GM18951 (cell line): ENCODE results near the gene VIPAS39.

Source experiments
- POLR2A ChIP-seq: IDR thresholded peaks from 4 replicates; pipeline ENCODE4 v1.6.1; 2011; ENCODE audit warnings: mild to moderate bottlenecking; ENCODE audit not compliant: insufficient read length, insufficient read depth; ENCODE audit errors: extremely low read depth
- in situ Hi-C: fragments of 300-500 bp; cut with MboI; formaldehyde crosslinking; loops from one replicate; pipeline ENCODE4 v1.12.0; 2022; ENCODE audit warnings: low sequenced_read_pairs, mixed read lengths, inconsistent platforms; ENCODE audit not compliant: unreplicated experiment

The VIPAS39 gene

DNA sequence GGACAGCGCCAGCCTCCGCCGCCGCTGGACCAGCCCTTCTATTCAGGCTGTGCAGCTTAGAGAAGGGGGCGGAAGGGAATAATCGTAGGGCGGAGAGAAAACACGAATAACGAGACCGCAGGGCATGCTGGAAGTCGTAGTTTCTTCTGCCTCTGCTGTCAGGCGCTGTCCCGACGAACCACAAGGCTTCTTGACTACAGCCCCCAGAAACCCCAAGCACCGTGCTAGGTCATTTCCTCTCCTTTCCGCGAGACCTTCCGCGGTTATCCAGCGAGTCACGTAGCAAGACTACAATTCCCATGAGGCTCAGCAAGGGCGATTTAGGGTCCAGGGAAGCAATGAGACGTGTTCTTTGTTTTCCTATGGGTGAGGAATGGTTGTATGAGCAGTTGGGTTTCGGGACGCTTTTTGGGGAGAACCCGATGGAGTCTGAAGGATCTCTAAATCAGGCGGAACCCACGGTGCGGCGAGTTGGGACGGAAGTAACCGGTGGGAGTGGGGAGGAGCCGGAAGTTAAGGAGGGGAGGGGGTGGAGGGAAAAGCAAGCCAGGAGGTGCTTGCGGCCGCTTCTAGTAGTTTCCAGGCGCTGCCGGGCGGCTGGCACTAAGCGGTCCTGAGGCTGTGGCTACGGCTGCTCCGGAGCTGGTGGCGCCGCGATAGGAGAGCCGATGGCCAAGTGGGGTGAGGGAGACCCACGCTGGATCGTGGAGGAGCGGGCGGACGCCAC, at the start of gene VIPAS39, which contains the start of gene AHSA1:
VIPAS39 (minus strand) TSS at position 80 of the 727 bp plus-strand sequence. CDS start 3,499 bp downstream, outside the sequence.
AHSA1 (plus strand) TSS at position 572 of the 727 bp plus-strand sequence; CDS start at position 669, 97 bp downstream.
- TF ChIP-seq POLR2A = peak; percentile 90
- in situ Hi-C loops = no loop called here

DNA sequence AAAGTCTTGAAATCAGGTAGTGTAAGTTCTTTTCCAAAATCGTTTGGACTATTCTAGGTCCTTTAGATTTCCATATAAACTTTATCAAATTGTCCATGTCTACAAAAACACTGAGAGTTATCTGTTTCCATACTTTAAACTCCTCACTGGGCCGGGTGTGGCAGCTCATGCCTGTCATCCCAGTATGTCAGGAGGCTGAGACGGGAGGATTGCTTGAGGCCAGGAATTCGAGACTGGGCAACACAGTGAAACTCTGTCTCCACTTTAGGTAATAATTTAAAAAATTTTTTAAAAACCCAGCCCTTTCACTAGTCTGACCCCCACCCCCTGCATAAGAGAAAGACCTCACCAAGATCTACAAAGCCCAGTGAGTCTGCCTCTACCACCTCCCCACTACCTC, 47.6 kb upstream of the VIPAS39 start:
- TF ChIP-seq POLR2A = no peak
- in situ Hi-C loops = no loop called here

DNA sequence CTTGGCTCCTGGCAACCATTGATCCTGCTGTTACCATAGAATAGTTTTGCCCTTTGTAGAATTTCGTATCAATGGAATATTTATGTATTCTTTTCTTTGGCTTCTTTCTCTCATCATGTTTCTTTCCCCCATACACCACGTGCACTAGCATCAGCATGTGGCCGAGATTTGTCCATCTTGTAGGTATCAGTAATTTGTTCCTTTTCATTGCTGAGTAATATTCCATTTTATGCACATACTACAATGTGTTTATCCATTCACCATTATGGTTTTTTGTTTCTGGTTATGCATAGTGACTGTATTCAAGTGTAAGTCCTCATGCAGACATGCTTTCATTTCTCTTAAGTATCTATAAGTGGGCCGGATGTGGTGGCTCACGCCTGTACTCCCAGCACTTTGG, 45.7 kb upstream of the VIPAS39 start:
- in situ Hi-C loops = no loop called here
- no peak for TF ChIP-seq POLR2A

DNA sequence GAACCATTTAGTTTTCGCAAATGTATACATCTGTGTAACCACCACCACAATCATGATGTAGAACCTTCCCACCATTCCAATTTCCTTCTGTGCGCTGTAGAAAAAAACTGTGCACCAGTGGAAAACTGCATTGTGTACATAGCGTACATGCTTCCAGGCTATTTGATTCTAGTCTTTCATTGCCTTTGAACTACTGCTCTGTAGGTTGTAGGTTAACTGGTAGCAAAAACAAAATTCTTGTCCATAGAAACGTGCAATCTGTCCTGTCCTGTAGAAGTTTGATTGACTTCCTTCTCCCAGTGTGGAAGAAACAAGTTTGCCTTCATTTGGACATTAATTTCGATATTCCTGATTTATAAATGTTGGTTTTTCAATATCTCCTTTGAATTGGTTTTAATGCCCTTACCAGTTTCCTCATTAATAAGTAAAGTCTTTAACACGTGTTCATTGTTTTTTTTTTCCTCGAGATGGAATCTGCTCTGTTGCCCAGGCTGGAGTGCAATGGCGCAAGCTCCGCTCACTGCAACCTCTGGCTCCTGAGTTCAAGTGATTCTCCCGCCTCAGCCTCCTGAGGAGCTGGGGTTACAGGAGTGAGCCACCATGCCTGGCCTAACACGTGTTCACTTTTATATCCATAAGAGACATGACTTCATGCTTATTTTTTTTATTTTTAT, 44.8 kb upstream of the VIPAS39 start:
- in situ Hi-C loops = no loop called here
- TF ChIP-seq POLR2A = no peak

DNA sequence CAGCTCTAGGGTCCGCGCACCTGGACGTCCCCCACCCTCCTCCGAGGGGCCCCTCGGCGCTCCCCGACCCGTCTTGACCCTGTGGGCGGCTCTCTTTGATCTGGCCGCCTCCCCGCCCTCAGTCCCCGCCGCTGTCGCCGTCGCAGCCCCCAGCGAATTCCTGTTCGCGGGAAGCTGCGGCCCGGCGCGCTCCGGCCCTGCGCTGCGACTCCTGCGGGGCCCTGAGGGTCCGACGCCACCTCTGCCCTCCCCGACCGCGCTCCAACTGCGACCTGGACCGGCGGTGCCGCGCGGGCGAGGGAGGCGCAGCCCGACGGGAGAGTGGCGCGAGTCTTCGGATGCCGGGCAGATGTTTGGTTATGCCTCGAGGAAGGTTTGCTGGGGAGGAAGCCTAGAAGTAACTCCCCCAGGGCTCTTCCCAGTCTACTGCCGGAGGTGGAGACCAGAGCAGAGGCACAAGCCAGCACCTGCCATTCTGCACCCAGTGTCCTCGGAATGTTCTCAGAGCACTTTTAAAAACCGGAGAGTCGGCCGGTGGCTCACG, 41.7 kb upstream of the VIPAS39 start:
- in situ Hi-C loops = no loop called here
- TF ChIP-seq POLR2A = no peak

DNA sequence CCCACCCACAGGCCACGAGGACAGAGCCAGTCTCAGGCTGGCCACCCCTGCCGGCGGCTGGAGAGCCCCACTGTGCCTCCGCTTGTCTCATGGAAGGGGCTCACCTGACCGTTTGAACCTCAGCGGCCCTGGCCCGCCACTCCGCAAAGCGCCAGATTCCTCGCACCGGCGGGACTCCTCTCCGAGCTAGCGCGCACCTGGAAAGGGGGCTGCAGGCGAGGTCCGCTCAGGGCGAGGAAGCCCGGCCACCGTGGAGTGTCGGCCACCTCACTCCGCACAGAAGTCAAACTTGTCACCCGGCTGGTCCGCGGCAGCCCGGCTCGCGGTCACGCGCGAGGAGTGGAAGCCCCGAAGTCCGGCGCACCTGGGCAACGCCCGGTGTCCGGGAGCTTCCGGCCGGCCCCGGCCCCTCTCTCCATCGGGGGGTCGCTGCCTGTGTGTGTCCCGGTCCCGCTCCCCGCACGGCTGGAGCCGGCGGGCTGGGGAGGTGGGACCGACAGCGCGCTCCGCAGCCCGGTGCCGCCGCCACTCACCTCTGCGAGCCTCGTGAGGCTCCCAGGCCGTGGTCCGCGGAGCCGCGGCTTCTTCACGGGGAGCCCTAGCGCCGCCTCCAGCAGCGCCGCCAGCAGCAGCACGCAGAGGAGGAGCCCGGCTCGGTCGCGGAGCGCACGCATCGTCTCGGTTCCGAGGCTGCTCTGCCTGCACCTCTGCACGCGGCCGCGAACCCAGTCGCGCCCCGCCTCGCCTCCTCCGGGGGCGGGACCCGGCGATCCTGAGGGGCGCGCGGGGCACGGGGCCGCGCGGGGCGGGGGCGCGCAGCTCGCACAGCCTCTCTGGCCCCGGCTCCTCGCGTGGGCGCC, 40.9 kb upstream of the VIPAS39 start, which contains the start of gene ISM2:
ISM2 (minus strand) TSS at position 697 of the 860 bp plus-strand sequence; CDS start at position 674, 23 bp downstream.
- in situ Hi-C loops = no loop called here
- TF ChIP-seq POLR2A = no peak

DNA sequence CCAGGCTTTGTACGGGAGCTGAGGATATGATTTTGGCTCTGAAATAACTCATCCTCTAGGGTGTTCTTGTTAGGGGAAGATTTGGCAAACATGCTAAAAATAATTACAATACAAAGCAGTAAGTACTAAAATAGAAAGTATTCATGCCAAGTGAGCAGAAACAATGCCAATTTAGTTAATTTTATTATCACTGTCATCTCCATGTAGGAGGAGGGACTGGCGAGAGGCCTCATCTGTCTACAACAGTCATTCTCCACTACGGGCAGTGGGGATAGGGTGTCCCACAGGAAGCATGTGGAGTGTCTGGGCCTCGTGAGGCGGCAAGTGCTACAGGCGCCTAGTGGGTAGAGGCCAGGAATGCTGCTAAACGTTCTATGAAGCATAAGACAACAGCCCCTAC, 37.9 kb upstream of the VIPAS39 start:
- in situ Hi-C loops = no loop called here
- TF ChIP-seq POLR2A = no peak

DNA sequence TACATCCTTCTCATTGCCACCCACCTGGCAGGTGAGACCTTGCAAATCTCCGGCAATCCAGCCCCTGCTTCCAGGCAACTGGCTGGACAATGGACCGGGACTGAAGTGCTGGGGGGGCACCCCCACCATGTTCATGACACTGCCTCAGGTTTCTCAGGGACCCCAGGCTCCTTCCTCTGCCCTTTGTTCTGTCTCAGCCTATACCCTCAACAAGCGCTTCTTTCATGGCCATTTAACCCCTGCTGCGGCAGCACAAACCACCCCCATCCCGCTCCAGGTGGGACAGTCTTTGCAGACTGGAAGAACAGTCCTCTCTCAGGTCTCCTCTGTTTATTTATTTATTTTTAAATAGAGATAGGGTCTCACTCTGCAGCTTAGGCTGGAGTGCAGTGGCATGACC, 33.7 kb upstream of the VIPAS39 start:
- in situ Hi-C loops = no loop called here

DNA sequence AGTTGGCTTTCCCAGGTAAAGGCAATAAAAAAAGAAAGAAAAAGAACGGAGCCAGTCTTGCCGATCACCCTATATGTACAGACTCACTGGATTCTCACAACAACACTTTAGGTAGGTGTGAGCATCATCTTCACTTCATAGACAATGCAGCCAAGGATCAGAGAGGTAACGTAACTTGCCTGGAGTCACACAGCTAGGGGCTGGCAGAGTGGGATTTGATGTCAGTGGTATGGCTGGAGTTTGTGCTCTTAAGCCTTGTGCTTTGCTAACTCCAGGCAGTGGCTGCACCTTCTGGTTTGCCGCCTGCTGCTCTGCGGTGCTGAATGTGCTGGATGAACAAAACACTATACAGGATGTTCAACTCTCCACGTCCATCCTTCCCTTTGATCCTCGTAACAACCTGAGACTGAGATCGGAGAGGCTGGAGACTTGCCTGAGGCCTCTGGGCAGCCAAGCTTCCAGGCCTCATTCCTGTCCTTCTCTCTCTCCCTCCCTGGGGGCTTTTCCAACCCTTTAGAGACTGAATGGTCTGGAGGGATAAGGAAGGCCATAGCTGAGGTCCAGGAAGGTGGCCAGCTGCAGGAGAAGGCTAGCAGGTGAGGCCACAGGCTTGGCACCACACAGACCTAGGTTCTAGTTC, 33.1 kb upstream of the VIPAS39 start:
- in situ Hi-C loops = no loop called here
- no peak for TF ChIP-seq POLR2A

More for the DNA sequence above, 33.7 kb upstream of the VIPAS39 start:
- no peak for TF ChIP-seq POLR2A

DNA sequence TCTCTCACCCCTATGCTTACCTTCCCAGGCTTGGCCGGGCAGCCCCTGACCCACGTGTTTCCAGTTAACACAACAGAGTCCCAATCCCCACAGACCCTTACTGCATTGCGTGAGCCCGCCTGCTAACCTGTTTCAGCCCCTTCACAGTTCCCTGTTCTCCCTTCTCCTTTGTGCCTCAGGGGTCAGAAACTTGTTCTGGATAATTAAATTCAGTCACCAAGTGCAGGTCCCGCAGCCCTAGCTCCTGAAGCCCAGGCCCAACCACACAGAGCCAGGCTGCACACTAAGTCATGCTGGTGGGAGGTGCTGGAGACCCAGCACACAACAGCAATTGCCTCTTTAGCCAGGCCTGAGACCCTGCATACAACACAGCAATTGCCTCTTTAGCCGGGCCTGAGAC, 31.6 kb upstream of the VIPAS39 start:
- TF ChIP-seq POLR2A = no peak
- in situ Hi-C loops = no loop called here

DNA sequence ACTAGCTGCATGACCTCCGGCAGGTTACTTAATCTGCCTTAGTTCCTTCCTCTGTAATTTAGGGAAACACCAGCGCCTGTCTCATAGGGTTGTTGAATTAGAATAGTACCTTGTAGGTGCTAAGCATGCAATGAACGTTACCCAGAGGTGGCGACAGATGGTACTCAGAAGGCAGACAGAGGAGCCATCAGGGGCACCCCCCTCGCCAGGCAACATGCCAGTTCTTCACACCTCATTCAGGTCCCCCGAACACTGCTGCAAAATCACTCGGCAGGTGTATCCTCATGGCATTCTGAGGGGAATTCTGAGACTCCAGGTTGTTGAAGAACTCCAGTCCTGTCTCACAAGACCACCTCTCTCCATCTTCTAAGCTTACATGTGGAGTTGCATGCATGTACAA, 31.2 kb upstream of the VIPAS39 start:
- in situ Hi-C loops = no loop called here
- no peak for TF ChIP-seq POLR2A

DNA sequence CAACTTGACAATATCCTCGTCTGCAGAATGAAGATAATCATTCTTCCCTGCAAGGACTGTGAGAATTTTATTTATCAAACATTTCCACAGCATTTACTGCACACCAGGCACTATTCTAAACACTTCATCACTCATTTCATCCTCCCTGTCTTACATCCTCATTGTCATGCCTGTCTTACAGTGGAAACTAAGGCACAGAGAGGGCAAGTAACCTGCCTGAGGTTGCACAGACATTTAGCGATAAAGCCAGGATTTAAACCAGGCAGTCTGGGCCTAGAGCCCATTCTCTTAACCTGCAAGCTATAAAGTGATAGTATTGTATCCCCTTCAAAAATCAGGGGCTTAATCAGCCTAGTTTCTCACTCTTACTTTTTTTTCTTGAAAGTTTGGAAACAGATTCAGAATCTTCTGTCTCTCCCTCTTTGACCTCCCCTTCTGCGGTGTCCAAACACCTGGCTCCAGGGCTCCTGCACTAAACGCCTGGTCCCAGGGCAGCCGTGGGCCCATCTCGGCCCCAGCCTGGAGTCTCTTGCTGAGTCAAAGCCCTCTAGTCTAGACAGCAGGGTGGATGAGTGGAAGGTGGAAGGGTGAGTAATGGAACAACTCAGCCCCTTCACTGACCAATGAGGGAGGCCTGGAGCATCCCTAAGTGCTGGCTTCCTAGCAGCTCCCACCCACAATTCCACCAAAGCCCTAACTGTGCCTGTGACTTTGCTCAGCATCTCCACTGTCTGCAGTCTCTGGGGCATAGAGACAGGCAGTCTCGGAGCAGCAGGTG, 28.7 kb upstream of the VIPAS39 start:
- in situ Hi-C loops = no loop called here
- TF ChIP-seq POLR2A = no peak
